ENCODE data around the gene RBM26. TPM values are rescaled to one million over a fixed set of nuclear protein-coding genes. Genes with fewer than 3 reads are reported as not detected.

RBM26 gene
- total RNA-seq, 4 donors from 2014 or later = 21.1 to 43.1 (median 26.9) TPM

GRCh38 chr13:79442706-79443105, 36.7 kb upstream of the RBM26 start:
- Histone ChIP-seq H3K36me3 (no peaks in the 10 kb centered on the region), H3K27ac (no peak overlapping the region), H3K4me1 (no peaks in the 10 kb centered on the region), H3K27me3 (no peaks in the 10 kb centered on the region), H3K4me3 (no peak overlapping the region), H3K9me3 (no peaks in the 10 kb centered on the region)
- TF ChIP-seq EP300 (IDR thresholded peaks at IDR 0.05) (no peak), POLR2AphosphoS5 (IDR thresholded peaks at IDR 0.05) (no peak), POLR2A (IDR thresholded peaks at IDR 0.05) (no peak)
- TF ChIP-seq, protein P1, sequence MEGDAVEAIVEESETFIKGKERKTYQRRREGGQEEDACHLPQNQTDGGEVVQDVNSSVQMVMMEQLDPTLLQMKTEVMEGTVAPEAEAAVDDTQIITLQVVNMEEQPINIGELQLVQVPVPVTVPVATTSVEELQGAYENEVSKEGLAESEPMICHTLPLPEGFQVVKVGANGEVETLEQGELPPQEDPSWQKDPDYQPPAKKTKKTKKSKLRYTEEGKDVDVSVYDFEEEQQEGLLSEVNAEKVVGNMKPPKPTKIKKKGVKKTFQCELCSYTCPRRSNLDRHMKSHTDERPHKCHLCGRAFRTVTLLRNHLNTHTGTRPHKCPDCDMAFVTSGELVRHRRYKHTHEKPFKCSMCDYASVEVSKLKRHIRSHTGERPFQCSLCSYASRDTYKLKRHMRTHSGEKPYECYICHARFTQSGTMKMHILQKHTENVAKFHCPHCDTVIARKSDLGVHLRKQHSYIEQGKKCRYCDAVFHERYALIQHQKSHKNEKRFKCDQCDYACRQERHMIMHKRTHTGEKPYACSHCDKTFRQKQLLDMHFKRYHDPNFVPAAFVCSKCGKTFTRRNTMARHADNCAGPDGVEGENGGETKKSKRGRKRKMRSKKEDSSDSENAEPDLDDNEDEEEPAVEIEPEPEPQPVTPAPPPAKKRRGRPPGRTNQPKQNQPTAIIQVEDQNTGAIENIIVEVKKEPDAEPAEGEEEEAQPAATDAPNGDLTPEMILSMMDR (IDR thresholded peaks at IDR 0.05) = no peak
- no peak for ATAC-seq
- WGBS, 2 donors (ENCODE audit: low coverage in 1 of 2) = 78 to 91% methylated on average over 3 of the region's 3 CpGs

DNA sequence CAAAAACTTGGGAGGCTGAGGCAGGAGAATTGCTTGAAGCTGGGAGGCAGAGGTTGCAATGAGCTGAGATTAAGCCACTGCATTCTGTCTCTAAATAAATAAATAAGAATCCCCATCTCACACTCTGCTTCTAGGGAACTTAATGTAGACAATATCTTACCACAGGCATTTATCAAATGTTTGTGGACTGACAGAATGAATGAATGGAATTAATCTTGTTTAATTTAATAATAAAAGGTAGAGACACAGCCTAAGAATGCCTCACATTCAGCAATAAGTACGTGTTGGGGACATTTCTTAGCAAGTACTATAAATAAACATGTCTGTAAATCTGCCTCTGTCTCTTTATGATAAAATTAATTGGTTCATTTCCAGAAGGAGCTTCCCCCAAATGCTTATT, 36.2 kb upstream of the RBM26 start:
- Histone ChIP-seq H3K4me1 (no peaks in the 10 kb centered on the region), H3K36me3 (no peaks in the 10 kb centered on the region), H3K4me3 (no peak overlapping the region), H3K9me3 (no peaks in the 10 kb centered on the region), H3K27ac (no peak overlapping the region), H3K27me3 (no peaks in the 10 kb centered on the region)
- ATAC-seq = no peak
- TF ChIP-seq, protein P1 (IDR thresholded peaks at IDR 0.05) = no peak
- no peak for TF ChIP-seq POLR2AphosphoS5 (IDR thresholded peaks at IDR 0.05)
- no peak for TF ChIP-seq EP300 (IDR thresholded peaks at IDR 0.05)
- no peak for TF ChIP-seq POLR2A (IDR thresholded peaks at IDR 0.05)
- WGBS, 2 donors (ENCODE audit: low coverage in 1 of 2) = 24 to 27% methylated on average over 1 of the region's 1 CpG

DNA sequence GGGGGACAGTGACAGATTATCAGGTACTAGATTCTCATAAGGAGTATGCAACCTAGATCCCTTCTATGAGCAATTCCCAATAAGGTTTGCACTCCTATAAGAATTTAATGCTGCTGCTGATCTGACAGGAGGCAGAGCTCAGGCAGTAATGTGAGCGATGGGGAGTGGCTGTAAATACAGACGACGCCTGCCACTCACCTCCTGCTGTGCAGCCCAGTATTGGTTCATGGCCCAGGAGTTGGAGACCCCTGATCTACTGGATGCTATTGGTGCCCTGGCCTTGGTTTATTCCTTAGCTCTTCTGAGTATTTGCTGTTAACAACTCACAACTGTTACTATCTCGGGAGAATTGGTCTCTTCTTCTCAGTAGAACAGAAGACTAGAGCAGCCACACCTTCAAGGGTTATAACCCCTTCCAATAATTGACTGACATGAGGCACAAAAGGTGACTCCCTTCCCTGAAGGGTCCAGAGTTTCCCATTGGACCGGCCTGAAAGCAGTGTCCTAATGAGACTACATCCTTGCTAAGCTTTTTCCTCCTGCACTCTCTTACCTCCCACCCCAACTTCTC, 35.0 kb upstream of the RBM26 start:
- Histone ChIP-seq H3K4me3 (no peak overlapping the region), H3K4me1 (no peaks in the 10 kb centered on the region), H3K9me3 (no peaks in the 10 kb centered on the region), H3K27me3 (no peaks in the 10 kb centered on the region), H3K36me3 (no peaks in the 10 kb centered on the region), H3K27ac (no peak overlapping the region)
- TF ChIP-seq EP300 (IDR thresholded peaks at IDR 0.05) (no peak), POLR2AphosphoS5 (IDR thresholded peaks at IDR 0.05) (no peak), POLR2A (IDR thresholded peaks at IDR 0.05) (no peak)
- TF ChIP-seq, protein P1 (IDR thresholded peaks at IDR 0.05) = no peak
- ATAC-seq = no peak
- 86 to 100% methylated on average over 2 to 5 of the region's 5 CpGs for WGBS, 2 donors (ENCODE audit: low coverage in 1 of 2)

DNA sequence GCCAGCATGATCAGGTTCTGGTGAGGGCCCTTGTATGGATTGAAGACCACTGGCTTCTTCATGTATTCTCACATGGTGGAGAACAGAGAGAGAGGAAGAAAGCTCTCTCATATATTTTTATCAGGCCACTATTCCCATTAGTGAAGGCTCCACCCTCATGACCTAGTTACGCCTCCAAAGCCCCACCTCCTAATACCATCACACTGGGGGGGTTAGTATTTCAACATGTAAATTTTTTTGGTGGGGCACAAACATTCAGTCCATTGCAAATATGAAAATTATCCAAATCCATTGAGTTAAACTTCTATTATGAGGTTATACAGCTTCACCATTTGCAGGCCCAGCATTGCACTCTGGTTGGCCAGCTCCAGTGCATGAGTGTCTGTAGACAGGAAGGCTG, 33.2 kb upstream of the RBM26 start:
- TF ChIP-seq, protein P1 (IDR thresholded peaks at IDR 0.05) = no peak
- TF ChIP-seq EP300 (IDR thresholded peaks at IDR 0.05) (no peak), POLR2A (IDR thresholded peaks at IDR 0.05) (no peak), POLR2AphosphoS5 (IDR thresholded peaks at IDR 0.05) (no peak)
- Histone ChIP-seq H3K27me3 (no peaks in the 10 kb centered on the region), H3K27ac (no peak overlapping the region), H3K9me3 (no peaks in the 10 kb centered on the region), H3K4me1 (no peaks in the 10 kb centered on the region), H3K36me3 (no peaks in the 10 kb centered on the region), H3K4me3 (no peak overlapping the region)
- 86 to 89% methylated on average over 1 of the region's 1 CpG for WGBS, 2 donors (ENCODE audit: low coverage in 1 of 2)
- ATAC-seq = no peak

DNA sequence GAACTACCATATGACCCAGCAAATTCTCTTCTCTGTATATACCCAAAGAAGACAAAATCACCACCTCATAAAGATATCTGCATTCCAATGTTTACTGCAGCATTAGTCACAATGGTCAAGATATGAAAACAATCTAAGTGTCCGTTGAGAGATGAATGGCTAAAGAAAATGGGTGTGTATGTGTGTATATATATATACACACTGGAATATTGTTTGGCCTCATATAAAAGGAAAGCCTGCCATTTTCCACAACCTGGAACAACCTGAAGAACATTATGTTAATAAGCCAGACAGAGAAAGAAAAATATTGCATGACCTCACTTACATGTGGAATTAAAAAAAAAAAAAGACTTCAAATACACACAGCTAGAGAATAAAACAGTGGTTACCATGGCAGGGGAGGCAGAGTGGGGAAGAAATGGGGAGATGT, 29.5 kb upstream of the RBM26 start:
- Histone ChIP-seq H3K36me3 (no peaks in the 10 kb centered on the region), H3K9me3 (no peaks in the 10 kb centered on the region), H3K27ac (no peak overlapping the region), H3K27me3 (no peaks in the 10 kb centered on the region), H3K4me3 (no peak overlapping the region), H3K4me1 (no peaks in the 10 kb centered on the region)
- 47 to 75% methylated on average over 1 of the region's 1 CpG for WGBS, 2 donors (ENCODE audit: low coverage in 1 of 2)
- no peak for ATAC-seq
- TF ChIP-seq EP300 (IDR thresholded peaks at IDR 0.05) (no peak), POLR2A (IDR thresholded peaks at IDR 0.05) (no peak), POLR2AphosphoS5 (IDR thresholded peaks at IDR 0.05) (no peak)
- TF ChIP-seq, protein P1 (IDR thresholded peaks at IDR 0.05) = no peak

Data from gastroesophageal sphincter (tissue), 4 donors.